HG03469 (cell line): ENCODE measurements around the gene SLC5A11.
"Not testable (repeated sequence)": the region's sequence is repeated elsewhere in the genome, so short reads cannot be mapped to it uniquely, and the experiment has no call there.

ENCODE experiments used
- ATAC-seq: cut with Tn5 transposase; IDR thresholded peaks from one replicate; pipeline ENCODE4 v1.9.1; 2021; ENCODE audit warnings: mild to moderate bottlenecking, moderate library complexity, moderate number of reproducible peaks; ENCODE audit not compliant: unreplicated experiment

Gene SLC5A11

DNA sequence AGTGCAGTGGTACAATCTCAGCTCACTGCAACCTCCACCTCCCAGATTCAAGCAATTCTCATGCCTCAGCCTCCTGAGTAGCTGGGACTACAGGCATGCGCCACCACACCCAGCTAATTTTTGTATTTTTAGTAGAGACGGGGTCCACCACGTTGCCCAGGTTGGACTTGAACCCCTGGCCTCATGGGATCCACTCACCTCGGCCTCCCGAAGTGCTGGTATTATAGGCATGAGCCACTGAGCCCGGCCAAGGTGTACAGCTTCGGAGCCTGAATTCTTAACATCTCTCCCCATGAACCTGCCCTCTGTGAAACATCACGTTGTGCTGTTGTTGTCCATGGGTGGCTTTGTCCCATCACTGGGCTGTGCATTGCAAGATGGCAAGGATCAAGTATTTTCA lies 11.1 kb downstream of the SLC5A11 start:
- not testable (repeated sequence) for ATAC-seq

GRCh38 chr16:24858219-24859041 lies 12.7 kb downstream of the SLC5A11 start:
- no peak for ATAC-seq

DNA sequence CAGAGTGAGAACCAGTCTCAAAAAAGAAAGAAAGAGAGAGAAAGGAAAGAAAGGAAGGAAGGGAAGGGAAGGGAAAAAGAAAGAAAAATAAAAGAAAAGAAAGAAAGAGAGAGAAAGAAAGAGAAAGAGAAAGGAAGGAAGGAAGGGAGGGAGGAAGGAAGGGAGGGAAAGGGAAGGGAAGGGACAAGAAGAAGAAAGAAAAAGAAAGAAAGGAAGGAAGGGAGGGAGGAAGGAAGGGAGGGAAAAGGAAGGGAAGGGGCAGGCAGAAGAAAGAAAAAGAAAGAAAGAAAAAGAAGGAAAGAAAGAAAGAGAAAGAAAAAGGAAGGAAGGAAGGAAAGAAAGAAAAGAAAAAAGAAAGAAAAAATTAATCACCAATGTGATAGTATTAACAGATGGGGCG lies 15.7 kb downstream of the SLC5A11 start:
- no peak for ATAC-seq

DNA sequence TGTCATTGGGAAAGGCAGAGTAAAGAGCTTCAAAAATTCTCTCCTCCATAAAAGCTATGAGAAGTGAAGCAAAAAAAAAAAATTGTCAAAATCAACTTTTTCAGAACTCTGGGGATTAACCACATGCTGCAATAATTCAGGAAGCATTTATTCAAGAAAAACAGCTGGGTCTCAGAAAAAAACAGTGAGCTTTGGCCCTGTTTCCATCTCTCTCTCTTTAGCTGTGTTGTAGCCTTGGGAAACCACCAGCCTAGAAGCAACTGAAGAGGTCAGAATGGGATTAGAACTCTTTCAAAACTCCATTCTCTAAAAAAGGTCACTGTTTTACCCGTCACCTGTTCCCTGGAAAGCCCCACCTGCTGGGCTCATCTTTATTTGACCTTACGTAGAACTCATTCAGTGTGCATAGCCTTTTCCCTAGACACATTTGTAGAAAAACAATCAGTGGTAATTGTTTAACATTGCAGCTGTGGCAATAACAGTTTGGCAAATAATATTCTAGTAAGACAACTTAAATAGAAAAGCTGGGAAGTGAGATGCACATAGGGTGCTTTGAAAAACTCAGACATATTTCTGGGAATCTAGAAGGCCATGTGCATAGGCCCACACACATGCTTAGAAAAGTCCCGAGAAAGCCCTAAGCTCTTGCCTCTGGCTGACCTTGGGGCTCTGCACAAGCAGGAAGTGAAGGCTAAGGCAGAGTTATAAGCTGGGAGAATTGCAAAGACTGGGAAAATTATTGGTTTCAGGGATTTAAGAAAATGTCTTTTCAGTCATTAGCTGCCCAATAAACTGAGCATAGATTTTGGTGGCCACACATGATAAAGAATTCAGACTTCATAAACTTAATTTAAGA lies 18.0 kb downstream of the SLC5A11 start:
- ATAC-seq = no peak

DNA sequence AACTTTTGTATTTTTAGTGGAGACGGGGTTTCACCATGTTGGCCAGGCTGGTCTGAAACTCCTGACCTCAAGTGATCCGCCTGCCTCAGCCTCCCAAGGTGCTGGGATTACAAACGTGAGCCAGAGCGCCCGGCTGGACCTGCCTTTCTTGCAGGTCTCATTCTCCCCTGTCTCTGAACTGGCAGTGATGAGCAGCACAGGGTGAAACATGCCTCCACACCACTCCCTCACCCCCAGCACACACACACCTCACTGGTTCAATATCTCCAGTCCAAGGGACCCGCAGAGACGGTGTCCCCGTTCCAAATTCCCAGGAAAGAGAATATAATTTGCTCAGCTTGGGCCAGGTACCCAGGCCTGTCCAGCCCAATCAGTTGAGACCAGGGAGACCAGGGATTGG lies 23.3 kb downstream of the SLC5A11 start:
- no peak for ATAC-seq

DNA sequence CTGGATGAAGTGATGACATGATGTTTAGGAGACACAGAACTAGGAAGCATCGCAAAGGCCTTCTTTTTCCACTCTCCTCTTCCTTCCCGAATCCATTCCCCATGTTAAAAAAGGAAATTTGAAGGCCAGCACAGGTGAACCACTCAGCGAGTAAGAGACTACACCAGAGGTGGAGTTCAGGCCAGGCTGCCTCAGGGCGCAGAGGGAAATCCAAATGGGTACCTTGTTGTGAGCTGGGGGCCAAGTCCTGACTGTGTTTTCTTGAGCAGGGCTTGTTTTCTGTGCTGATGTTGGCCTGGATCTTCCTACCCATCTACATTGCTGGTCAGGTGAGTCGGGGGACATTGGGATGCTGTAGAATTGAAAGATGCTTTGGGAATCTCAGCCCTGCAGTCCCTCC lies 26.1 kb downstream of the SLC5A11 start:
- no peak for ATAC-seq

DNA sequence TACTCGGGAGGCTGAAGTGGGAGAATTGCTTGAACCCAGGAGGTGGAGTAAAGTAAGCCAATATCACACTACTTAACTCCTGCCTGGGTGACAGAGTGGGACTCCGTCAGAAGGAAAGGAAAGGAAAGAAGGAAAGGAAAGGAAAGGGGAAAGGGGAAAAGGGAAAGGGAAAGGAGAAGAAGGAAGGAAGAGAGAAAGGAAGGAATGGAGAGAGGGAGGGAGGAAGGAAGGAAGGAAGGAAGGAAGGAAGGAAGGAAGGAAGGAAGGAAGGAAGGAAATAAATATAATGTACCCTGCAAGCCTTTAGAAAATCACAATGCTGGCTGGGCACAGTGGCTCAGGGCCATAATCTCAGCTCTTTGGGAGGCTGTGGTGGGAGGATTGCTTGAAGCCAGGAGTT lies 27.3 kb downstream of the SLC5A11 start:
- ATAC-seq = no peak

DNA sequence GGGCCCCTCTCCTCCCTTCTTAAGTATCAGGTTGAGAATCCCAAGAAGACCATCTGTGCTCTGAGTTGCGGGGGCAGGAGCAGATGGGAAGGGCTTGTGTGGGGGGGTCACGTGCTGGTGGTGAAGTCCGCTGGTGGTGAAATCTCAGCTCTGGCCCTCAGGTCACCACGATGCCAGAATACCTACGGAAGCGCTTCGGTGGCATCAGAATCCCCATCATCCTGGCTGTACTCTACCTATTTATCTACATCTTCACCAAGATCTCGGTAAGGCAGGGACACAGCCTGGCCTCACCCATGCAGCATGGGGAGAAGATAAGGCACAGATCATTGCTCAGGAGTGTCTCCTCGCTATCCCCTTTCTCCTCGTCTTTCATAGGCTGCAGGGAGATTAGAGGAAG lies 29.7 kb downstream of the SLC5A11 start:
- no peak for ATAC-seq

DNA sequence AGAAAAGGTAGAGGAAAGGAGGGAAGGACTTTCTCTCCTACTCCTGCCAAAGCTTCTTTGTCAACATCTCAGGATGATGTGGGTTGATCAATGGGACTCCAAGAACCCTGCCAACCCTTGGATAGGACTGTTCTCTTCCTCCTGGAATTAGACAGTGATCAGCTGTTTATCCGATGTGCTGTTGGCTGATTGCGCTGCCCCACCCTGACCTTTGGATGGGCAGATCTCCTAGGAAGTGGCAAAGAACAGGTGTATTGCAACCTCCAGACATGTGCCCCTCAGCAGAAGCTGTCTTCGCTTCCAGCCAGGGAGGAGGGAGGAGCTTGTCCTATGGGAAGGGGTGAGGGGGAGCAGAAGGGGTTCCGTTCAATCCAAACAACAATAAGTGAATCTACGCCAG lies 30.5 kb downstream of the SLC5A11 start:
- ATAC-seq = no peak

- no peak for ATAC-seq
Observed at GRCh38 chr16:24879684-24880083, 33.9 kb downstream of the SLC5A11 start.

GRCh38 chr16:24883714-24884151 lies 38.0 kb downstream of the SLC5A11 start:
- no peak for ATAC-seq

GRCh38 chr16:24887472-24887871 lies 41.7 kb downstream of the SLC5A11 start:
- no peak for ATAC-seq

DNA sequence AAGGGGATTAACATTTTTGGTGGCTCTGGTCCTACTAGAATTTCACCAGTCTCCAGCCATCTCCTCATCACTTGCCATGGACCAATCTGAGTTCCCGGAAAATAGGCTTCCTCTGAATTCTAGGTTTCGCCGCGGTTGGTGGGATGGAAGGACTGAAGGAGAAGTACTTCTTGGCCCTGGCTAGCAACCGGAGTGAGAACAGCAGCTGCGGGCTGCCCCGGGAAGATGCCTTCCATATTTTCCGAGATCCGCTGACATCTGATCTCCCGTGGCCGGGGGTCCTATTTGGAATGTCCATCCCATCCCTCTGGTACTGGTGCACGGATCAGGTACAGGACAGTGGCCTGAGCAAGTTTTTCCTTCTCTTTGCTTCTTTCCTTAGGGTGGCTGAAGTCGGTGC lies 45.0 kb downstream of the SLC5A11 start:
- ATAC-seq = no peak

GRCh38 chr16:24896439-24896838 lies 50.7 kb downstream of the SLC5A11 start:
- ATAC-seq = peak; percentile 36

DNA sequence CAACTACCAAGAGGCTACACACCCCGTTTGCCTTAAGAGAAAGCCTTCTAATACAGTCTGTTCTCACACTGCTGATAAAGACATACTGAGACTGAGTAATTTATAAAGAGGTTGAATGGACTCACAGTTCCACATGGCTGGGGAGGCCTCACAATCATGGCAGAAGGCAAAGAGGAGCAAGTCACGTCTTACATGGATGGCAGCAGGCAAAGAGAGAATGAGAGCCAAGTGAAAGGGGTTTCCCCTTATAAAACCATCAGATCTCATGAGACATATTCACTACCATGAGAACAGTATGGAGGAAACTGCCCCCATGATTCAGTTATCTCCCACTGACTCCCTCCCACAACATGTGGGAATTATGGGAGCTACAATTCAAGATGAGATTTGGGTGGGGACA lies 51.8 kb downstream of the SLC5A11 start:
- ATAC-seq = not testable (repeated sequence)

GRCh38 chr16:24900230-24900629 lies 54.5 kb downstream of the SLC5A11 start:
- ATAC-seq = no peak

- no peak for ATAC-seq
Observed at GRCh38 chr16:24906199-24906808, 60.5 kb downstream of the SLC5A11 start.

DNA sequence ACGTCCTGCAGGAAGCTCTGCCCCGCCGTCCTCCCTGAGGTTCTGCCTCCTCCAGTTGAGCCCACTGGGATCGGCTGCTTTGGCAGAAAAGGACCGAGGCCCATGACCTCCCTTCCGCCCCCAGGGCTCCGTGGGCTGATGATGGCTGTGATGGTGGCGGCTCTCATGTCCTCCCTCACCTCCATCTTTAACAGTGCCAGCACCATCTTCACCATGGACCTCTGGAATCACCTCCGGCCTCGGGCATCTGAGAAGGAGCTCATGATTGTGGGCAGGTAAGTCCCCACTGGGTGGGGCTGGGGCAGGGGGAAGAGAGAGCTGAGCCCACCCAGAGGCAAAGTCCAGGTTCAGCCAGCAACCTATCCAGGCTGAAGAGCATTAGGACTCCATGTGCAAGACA lies 61.1 kb downstream of the SLC5A11 start:
- ATAC-seq = no peak

DNA sequence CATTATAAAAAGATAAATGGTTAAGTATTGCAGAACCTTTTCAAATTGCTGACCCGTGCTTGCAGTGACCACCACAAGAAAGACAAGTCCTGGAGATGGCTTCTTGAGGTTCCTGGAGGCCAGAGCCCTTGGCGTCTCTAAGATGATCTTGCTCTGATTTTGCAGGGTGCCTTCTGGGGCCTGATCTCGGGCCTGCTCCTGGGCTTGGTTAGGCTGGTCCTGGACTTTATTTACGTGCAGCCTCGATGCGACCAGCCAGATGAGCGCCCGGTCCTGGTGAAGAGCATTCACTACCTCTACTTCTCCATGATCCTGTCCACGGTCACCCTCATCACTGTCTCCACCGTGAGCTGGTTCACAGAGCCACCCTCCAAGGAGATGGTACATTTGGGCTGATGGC lies 63.0 kb downstream of the SLC5A11 start:
- ATAC-seq = no peak

DNA sequence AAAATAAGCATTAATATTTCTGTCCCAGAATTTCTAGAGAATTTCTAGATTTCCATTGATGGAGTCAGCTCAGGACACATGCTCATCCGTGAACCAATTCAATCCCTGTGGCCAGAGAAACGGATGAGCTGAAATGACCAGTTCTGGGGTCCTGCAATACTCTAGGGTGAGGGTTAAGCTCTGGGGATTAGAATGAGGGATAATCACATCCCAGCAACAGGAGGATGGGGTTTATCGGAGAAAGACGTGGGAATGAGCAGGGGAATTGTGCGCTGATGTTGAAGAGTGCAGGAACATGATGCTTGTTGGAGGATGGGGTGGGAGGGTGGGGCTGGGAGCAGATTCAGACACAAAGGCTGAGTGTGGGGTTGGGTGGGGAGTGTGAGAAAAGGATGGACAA lies 64.1 kb downstream of the SLC5A11 start:
- ATAC-seq = no peak

DNA sequence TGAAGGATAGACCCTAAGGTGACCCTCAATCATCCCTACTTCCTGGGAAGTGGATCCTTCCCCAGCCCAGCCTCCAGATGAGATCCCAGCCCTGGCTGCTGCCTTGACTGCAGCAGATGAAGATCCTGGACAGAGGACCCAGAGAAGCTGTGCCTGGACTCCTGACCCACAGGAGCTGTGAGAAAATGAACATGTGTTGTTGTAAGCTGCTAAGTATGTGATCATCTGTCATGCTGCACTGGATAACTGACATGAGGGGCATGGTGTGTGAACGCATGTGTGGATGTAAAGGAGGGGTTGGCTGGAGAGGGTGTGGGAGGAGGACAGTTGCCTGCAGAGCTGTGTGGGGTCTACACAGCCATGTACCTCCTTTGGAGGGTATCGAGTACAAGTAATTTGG lies 69.3 kb downstream of the SLC5A11 start:
- ATAC-seq = no peak

GRCh38 chr16:24915576-24915975 lies 69.8 kb downstream of the SLC5A11 start:
- no peak for ATAC-seq
